ENCODE measurements around the gene OSBPL9. TPM values are rescaled to one million over a fixed set of nuclear protein-coding genes. Genes with fewer than 3 reads are reported as not detected.
A peak's percentile ranks its signal among the peaks of the same experiment; 100 is the strongest.

OSBPL9 gene
- total and polyA plus RNA-seq, 9 of the 15 experiments (the other 6 are each of a cell fraction or from before 2014, with no cell fraction given): 43.9 to 217 (median 170) TPM

GRCh38 chr1:51752073-51752948 is 135.4 kb downstream of the OSBPL9 start (continued):
- 0 out of 4 replicates have a peak, but pooled peaks of 1 of the 2 experiments have one; percentile 34 for TF ChIP-seq SIN3A (IDR thresholded peaks at IDR 0.05; ENCODE audit: borderline replicate concordance in 2 of 2, control insufficient read depth in 1 of 2, low read depth in 2 of 2, low read length in 2 of 2)
- TF ChIP-seq ZNF384 (IDR thresholded peaks at IDR 0.05; ENCODE audit: low read depth, low read length): no peak
- no peak for TF ChIP-seq PHB (CRISPR knock-in tag; IDR thresholded peaks at IDR 0.05)
- TF ChIP-seq ERF (CRISPR knock-in tag; IDR thresholded peaks at IDR 0.05): no peak
- no peak for TF ChIP-seq PRPF4 (IDR thresholded peaks at IDR 0.05; ENCODE audit: insufficient read depth, low read depth, low read length, poor library complexity, severe bottlenecking)
- TF ChIP-seq ZNF75A (CRISPR knock-in tag; IDR thresholded peaks at IDR 0.05): no peak
- no peak for TF ChIP-seq ZNF174 (CRISPR knock-in tag; IDR thresholded peaks at IDR 0.05)
- TF ChIP-seq, protein P1, sequence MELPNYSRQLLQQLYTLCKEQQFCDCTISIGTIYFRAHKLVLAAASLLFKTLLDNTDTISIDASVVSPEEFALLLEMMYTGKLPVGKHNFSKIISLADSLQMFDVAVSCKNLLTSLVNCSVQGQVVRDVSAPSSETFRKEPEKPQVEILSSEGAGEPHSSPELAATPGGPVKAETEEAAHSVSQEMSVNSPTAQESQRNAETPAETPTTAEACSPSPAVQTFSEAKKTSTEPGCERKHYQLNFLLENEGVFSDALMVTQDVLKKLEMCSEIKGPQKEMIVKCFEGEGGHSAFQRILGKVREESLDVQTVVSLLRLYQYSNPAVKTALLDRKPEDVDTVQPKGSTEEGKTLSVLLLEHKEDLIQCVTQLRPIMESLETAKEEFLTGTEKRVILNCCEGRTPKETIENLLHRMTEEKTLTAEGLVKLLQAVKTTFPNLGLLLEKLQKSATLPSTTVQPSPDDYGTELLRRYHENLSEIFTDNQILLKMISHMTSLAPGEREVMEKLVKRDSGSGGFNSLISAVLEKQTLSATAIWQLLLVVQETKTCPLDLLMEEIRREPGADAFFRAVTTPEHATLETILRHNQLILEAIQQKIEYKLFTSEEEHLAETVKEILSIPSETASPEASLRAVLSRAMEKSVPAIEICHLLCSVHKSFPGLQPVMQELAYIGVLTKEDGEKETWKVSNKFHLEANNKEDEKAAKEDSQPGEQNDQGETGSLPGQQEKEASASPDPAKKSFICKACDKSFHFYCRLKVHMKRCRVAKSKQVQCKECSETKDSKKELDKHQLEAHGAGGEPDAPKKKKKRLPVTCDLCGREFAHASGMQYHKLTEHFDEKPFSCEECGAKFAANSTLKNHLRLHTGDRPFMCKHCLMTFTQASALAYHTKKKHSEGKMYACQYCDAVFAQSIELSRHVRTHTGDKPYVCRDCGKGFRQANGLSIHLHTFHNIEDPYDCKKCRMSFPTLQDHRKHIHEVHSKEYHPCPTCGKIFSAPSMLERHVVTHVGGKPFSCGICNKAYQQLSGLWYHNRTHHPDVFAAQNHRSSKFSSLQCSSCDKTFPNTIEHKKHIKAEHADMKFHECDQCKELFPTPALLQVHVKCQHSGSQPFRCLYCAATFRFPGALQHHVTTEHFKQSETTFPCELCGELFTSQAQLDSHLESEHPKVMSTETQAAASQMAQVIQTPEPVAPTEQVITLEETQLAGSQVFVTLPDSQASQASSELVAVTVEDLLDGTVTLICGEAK (IDR thresholded peaks at IDR 0.05): 0 out of 2 replicates have a peak, but pooled peaks have one; percentile 29
- TF ChIP-seq, protein P1 (CRISPR knock-in tag; IDR thresholded peaks at IDR 0.05): no peak
- 0 out of 2 replicates have a peak, but pooled peaks have one; percentile 43 for TF ChIP-seq SMAD4 (CRISPR knock-in tag; conservative IDR thresholded peaks at IDR 0.05)
- no peak for TF ChIP-seq PURB (CRISPR knock-in tag; IDR thresholded peaks at IDR 0.05; ENCODE audit: low read depth)
- TF ChIP-seq SIRT6 (IDR thresholded peaks at IDR 0.05; ENCODE audit: low read depth, low read length): no peak
- no peak for TF ChIP-seq RBM34 (IDR thresholded peaks at IDR 0.05; ENCODE audit: borderline replicate concordance, insufficient read depth, low read length)
- TF ChIP-seq ZNF445 (CRISPR knock-in tag; IDR thresholded peaks at IDR 0.05; ENCODE audit: low read depth): no peak
- peak in 1 of 2 experiments; percentile 96; a peak in 2 of 4 replicates for TF ChIP-seq FOXA3 (CRISPR knock-in tag; conservative IDR thresholded peaks at IDR 0.05 in 1 of 2, IDR thresholded peaks at IDR 0.05 in 1 of 2)
- TF ChIP-seq ZNF274 (IDR thresholded peaks at IDR 0.05; ENCODE audit: borderline replicate concordance, low read depth, low read length): no peak
- no peak for TF ChIP-seq HMG20A (CRISPR knock-in tag; conservative IDR thresholded peaks at IDR 0.05)
- TF ChIP-seq MBD2 (IDR thresholded peaks at IDR 0.05; ENCODE audit: borderline replicate concordance, low read depth): peak; percentile 24; the same call in 1 of the 2 replicates
